ENCODE data around the gene RNF212.

RNF212 gene

DNA sequence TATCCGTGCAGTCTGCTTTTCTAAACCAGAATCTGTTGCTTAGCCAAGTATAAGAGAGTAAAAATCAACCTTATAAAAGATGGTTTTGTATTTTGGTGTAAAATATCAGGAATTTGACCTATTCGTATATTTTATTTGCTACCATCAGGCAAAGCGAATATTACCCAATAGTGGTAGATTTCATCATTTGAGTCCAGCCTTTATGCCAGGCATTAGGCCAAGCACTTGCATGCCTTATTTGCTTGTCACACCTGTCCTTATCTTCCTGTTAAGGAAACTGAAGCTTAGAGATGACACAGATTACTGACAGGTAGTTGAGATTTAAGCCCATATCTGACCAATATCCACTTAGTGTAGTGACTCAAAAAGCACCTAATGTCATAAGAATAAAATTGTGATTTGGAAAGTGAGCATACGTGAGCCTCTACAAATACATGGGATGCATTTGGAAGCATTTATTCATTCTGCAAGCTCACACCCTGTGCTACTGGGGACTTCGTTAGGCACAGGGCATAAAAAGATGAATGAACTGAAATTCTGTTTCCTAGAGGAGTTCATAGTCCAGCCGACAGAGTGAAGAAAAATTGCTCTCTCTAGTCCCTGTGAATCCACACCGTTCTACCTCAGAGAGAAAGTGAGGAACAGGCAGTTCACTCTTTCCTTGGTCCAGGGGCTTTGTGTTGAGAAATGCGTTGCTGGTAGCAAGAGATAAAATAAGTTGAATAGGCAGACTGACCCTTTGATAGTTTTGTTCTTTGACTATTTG, 2.3 kb upstream of the RNF212 start:
- no peak overlapping the region for H3K27ac ChIP-seq
- TF ChIP-seq, protein P1, sequence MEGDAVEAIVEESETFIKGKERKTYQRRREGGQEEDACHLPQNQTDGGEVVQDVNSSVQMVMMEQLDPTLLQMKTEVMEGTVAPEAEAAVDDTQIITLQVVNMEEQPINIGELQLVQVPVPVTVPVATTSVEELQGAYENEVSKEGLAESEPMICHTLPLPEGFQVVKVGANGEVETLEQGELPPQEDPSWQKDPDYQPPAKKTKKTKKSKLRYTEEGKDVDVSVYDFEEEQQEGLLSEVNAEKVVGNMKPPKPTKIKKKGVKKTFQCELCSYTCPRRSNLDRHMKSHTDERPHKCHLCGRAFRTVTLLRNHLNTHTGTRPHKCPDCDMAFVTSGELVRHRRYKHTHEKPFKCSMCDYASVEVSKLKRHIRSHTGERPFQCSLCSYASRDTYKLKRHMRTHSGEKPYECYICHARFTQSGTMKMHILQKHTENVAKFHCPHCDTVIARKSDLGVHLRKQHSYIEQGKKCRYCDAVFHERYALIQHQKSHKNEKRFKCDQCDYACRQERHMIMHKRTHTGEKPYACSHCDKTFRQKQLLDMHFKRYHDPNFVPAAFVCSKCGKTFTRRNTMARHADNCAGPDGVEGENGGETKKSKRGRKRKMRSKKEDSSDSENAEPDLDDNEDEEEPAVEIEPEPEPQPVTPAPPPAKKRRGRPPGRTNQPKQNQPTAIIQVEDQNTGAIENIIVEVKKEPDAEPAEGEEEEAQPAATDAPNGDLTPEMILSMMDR (conservative IDR thresholded peaks at IDR 0.05), result no peak

DNA sequence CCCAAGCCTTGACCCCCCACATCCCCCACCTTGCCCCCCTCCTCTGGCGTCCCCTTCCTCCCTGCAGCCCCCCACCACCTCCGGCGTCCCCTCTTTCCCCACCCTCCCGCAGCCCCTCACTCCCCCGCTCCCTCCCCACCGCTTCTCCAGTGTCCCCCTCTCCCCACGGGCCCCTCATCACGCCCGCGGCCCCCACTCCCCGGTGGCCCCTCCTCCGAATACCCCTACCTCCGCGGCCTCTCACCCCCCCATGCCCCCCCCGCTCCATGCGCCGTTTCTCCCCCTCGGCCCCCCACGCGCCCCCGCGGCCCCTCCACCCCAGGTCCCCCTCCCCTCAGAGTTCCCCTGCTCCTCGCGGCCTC, 562 bp downstream of the RNF212 start:
- H3K27ac ChIP-seq, result no peak overlapping the region
- TF ChIP-seq, protein P1 (conservative IDR thresholded peaks at IDR 0.05), result no peak

DNA sequence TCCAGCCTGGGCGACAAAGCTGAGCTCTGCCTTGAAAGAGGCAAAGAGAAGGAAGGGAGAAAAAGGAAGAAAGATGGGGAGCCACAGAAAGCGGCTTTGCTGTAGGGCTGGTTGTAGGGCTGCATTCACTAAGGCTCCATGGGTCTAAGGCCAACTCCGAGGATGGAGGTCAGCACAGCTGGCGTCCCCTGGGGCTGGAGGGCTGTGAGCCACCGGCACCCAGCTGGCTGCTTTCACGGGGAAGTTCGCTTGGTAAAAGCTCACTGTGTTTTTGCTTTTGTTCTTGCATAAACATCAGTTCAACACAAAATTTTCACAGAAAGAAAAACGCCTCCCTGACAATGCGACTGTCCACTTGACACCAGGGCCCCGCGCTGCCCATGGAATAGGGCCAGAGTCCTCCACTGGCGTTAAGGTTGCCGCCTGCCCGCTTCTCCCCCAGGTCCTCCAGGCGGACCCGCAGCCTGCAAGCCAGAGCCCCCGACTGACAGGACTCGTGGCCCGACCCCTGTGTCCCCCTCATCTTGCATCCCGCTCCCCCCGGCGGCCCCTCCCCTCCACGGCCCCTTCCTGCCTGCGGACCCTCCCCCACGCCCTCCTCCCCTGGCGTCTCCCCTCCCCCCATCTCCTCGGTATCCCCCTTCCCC, 1.1 kb downstream of the RNF212 start:
- peak overlapping the region; percentile 83; the same call in 1 of the 2 replicates for H3K27ac ChIP-seq
- TF ChIP-seq, protein P1 (conservative IDR thresholded peaks at IDR 0.05), result no peak

DNA sequence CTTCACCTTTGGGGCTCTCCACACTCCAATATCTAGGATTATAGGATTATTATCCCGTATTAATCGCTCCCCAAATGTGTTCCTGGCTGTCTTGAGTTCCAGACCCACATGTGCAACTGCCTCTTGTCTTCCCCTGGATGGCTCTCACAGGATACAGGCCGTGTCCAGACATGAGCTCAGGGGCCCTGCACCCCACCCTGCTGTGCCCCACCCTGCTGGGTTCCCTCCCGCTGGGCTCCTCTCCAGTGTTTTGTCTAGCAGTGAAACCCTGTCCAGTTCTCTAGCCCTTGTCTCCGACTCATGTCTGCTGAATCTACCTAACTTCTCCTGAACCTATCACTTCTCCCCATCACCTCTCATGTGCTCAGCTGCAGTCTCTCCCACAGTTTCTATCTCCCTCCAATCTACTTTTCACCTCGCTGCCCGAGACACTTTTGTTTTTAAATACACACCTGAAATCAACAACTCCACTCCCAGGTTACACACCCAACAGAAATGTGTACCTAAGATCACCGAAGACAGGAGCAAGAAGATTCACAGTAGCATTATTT, 2.0 kb downstream of the RNF212 start:
- peak overlapping the region; percentile 83 for H3K27ac ChIP-seq
- TF ChIP-seq, protein P1 (conservative IDR thresholded peaks at IDR 0.05), result no peak

DNA sequence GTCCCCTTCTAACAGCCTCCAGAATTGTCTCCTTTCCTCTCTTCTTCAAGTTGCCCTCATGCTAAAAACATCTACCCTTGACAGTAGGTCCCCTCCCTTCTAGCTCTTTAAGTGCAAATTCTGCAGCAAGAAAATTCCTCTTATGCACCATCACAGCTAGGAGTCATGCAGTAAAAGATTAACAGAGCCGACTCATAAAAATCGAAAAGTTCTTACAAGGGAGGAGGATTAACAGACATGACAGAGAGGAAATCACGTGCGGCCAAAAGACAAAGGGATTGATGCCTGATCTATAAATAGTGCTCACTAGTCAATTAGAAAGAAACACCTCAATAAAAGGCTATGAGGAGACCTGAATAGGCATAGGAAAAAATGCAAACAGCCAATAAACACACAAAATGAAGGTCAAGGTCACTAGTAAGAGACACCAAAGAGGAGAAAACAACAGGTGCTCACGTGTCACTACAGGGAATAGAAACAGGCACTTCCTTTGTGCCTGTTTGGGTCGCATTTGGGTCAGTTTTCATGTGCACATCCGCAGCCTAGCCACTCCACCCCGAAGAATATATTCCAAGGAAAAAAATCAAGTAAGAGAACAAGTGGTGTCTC, 3.4 kb downstream of the RNF212 start:
- peak overlapping the region; percentile 83 for H3K27ac ChIP-seq
- TF ChIP-seq, protein P1 (conservative IDR thresholded peaks at IDR 0.05), result no peak

DNA sequence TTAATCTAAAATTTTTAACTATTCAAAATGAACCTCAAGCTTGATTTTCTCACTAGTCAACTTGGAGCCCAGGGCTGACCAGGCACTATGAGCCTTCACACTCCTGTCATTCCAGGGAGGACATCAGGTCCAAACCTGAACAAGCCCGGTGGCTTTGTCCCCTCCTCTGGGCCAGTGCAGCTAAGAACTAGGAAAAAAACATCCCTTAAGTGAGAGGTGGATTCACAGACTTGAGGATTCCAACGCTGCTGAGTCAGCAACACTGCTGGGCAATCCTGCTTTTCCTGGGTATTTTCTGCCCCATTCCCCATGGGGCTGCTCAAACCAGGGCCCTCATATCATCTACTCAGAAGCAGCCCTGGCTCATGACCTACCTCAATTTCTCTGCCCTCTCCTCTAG, 4.0 kb downstream of the RNF212 start:
- TF ChIP-seq, protein P1 (conservative IDR thresholded peaks at IDR 0.05), result no peak
- peak overlapping the region; percentile 83 for H3K27ac ChIP-seq

DNA sequence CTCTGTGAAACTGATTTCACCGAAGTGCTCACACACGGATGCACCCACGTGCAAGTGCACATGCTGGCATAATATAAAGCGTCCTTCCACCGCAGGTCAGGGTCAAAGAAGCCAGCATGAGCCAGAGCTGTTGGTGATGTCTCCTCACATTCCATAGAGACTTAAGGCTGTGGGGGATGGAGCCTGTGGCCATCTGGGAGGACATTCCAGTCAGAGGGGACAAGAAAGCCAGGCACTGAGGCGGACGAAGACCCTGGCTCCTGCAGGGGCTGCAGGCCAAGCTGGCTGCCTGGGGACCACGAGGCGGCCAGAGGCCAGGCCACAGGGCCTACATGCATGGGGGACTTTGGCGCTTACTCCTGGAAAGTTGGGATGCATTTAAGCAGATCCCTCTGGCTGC, 7.7 kb downstream of the RNF212 start:
- no peak overlapping the region for H3K27ac ChIP-seq

More for the DNA sequence above, 7.7 kb downstream of the RNF212 start:
- TF ChIP-seq, protein P1 (conservative IDR thresholded peaks at IDR 0.05), result no peak

All from VCaP (cell line).